ENCODE data around the gene NRL.

The NRL gene

DNA sequence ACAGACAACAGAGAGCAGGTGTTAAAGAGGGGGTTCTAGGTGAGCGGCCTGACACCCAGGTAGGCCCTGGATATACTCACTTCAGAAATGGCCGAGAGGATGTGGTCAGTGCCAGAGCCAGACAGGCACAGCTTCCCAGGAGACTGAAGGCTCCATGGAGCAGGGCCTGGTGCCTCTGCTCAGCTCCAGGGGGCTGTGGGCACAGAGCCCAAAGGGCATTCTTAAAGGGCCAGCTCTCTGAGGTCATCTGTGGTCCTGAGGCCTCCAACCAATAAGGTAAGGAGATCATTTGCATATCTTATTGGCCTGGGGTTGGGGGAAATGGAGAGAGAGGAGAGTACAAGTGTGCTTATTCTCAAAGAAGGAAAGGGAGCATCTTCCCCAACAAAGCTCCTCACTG, 30.3 kb downstream of the NRL start:
- DNase-seq (ENCODE audit: low spot score), result no peak
- in situ Hi-C loops (cut with MboI; ENCODE audit: low pct_unique_long_range_greater_than_20kb, low sequenced_read_pairs, unreplicated experiment), result loop anchor here (25.0 kb wide), 1 partner anchor 97 kb away; the partner anchor contains the start of gene DHRS4L2
- TF ChIP-seq, protein P1, sequence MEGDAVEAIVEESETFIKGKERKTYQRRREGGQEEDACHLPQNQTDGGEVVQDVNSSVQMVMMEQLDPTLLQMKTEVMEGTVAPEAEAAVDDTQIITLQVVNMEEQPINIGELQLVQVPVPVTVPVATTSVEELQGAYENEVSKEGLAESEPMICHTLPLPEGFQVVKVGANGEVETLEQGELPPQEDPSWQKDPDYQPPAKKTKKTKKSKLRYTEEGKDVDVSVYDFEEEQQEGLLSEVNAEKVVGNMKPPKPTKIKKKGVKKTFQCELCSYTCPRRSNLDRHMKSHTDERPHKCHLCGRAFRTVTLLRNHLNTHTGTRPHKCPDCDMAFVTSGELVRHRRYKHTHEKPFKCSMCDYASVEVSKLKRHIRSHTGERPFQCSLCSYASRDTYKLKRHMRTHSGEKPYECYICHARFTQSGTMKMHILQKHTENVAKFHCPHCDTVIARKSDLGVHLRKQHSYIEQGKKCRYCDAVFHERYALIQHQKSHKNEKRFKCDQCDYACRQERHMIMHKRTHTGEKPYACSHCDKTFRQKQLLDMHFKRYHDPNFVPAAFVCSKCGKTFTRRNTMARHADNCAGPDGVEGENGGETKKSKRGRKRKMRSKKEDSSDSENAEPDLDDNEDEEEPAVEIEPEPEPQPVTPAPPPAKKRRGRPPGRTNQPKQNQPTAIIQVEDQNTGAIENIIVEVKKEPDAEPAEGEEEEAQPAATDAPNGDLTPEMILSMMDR (IDR thresholded peaks at IDR 0.05; ENCODE audit: extremely low read depth, insufficient read depth, missing control alignments), result no peak

DNA sequence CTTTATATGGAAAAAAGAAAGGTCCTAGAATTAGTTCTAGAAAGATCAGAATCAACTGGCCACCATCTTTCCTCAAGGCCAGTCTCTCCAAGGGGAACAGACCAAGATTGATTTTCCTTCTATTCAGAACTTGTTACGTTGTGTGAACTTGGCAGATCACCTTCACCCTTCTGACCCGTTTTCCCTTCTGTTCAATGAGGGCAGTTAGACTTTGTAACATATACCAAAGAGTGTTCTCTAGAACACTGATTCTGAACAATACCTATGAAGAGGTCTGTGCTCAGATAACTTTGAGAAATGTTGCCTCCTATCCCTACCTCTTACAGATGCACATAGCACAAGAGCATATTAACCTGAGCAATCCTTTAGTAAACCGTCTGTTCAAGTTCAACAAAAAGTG, 31.3 kb downstream of the NRL start:
- no peak for DNase-seq (ENCODE audit: low spot score)
- TF ChIP-seq, protein P1 (IDR thresholded peaks at IDR 0.05; ENCODE audit: extremely low read depth, insufficient read depth, missing control alignments), result no peak
- in situ Hi-C loops (cut with MboI; ENCODE audit: low pct_unique_long_range_greater_than_20kb, low sequenced_read_pairs, unreplicated experiment), result loop anchor here (25.0 kb wide), 1 partner anchor 96 kb away; the partner anchor contains the start of gene DHRS4L2

DNA sequence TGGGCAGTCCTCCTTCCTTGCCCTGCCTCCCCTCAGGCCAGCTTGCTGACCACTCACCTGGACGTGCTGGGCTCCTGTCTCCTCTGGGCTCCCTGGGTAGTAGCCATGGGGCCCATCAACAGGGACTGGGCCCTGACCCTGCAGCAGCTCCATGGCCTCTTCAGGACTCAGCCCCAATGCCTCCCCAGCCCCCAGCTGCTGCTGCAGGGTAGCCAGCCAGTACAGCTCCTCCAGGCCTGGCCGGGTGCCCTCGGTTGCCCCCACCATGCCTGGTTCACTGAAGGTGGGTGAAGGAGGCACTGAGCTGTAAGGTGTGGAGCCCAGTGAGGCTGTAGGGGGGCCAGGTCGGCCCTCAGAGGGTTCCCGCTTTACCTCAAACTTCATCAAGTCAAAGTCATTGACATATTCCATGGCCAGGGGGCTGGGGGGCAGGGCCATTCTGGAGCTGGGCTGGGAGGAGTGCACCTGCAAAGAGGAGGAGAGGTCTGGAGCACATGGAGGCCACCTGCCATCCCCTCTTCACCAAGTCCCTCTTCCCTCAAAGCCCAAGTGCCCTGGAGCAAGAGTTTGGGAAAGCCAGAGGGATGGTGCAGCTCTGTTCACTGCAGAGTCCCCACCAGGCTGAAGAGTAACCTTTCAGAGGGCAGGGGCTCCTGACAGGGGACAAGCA, 32.2 kb downstream of the NRL start:
- no peak for DNase-seq (ENCODE audit: low spot score)
- in situ Hi-C loops (cut with MboI; ENCODE audit: low pct_unique_long_range_greater_than_20kb, low sequenced_read_pairs, unreplicated experiment), result loop anchor here (25.0 kb wide), 1 partner anchor 95 kb away; the partner anchor contains the start of gene DHRS4L2
- TF ChIP-seq, protein P1 (IDR thresholded peaks at IDR 0.05; ENCODE audit: extremely low read depth, insufficient read depth, missing control alignments), result no peak

DNA sequence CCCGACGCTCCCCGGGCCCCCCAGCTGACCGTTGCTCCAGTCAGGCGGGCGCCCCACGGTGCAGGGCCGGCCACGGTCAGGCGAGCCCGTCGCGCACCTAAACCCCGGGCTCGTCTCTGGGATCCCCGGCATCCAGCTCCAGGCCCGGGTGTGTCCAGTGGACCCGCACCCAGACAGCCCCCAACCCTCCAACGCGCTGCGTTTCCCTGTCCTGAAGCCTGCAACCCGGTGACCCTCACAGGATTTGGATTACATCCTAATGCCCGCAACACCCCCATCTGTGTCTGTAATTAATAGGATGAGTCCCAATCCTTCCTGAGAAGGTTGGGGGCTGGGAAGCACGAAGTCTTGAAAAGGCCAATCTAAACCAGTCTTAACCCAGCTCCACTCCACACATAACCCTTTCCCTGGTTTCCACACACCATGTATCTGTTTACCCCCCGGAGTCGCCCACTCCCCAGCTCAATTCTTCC, 33.0 kb downstream of the NRL start:
- in situ Hi-C loops (cut with MboI; ENCODE audit: low pct_unique_long_range_greater_than_20kb, low sequenced_read_pairs, unreplicated experiment), result loop anchor here (25.0 kb wide), 1 partner anchor 94 kb away; the partner anchor contains the start of gene DHRS4L2
- DNase-seq (ENCODE audit: low spot score), result no peak
- TF ChIP-seq, protein P1 (IDR thresholded peaks at IDR 0.05; ENCODE audit: extremely low read depth, insufficient read depth, missing control alignments), result no peak

DNA sequence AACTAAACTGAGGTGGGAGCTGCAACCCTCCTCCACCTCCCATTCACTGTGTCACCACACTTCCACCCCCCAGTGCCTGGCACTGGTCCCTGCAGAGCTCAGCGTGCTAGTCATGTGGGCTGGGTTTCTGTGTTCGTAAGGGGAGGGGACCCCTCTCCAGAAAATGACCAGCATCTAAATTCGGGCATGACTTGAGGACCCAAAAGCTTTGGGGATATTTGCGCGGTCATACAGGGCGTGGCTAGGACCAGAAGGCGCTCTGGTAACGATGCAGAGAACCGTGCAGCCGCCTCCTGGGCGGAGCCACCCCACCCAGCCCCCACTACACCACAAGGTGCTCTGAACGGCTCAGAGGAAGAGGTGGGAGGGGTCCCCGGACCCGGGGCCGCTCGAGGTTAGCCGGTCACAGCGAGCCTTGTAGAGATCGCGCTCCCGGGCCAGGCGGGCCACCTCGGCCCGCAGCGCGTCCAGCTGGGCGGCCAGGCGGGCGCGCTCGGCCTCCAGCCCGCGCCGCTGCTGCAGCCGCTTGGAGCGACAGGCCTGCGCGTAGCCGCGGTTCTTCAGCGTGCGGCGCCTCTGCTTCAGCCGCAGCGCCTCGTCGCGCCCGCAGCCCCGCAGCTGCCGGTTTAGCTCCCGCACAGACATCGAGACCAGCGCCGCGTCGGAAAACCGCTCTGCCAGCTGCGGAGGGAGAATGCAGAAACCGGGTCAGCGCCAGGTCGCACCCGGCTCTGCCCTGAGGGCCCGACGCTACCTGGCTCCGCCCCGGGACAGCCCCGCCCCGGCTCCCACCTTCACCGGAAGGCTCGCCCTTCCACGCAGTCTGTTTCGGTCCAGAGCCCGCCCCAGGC, 33.6 kb downstream of the NRL start:
- in situ Hi-C loops (cut with MboI; ENCODE audit: low pct_unique_long_range_greater_than_20kb, low sequenced_read_pairs, unreplicated experiment), result loop anchor here (25.0 kb wide), 1 partner anchor 94 kb away; the partner anchor contains the start of gene DHRS4L2
- TF ChIP-seq, protein P1 (IDR thresholded peaks at IDR 0.05; ENCODE audit: extremely low read depth, insufficient read depth, missing control alignments), result no peak
- peak; percentile 91 for DNase-seq (ENCODE audit: low spot score)

DNA sequence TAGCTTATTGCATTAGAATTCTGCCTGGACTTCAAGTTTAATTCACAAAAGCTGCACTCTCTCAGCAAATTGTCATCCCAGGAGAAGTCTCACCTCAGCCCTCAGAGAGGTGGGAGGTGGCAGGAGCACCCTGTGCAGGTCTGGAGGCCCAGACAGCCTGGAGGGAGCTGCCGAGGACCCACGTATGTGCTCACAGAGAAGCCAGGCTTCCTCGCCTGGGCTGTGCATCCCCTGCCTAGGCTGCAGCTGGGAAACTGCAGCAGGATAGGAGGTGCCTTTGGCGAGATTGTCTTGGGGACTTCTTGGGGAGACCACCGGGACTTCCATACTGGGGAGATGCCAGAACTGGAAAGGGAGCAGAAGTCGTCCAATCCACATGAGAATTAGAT, 34.6 kb downstream of the NRL start:
- no peak for DNase-seq (ENCODE audit: low spot score)
- in situ Hi-C loops (cut with MboI; ENCODE audit: low pct_unique_long_range_greater_than_20kb, low sequenced_read_pairs, unreplicated experiment), result loop anchor here (25.0 kb wide), 1 partner anchor 93 kb away; the partner anchor contains the start of gene DHRS4L2
- TF ChIP-seq, protein P1 (IDR thresholded peaks at IDR 0.05; ENCODE audit: extremely low read depth, insufficient read depth, missing control alignments), result no peak

Measured in GM13977 (cell line).